SK-N-MC (cell line): Measurements from ENCODE around the gene CRAMP1.

Source experiments
- EZH2 ChIP-seq: fragments of 200-600 bp; sonication (generic); IDR thresholded peaks from one replicate; pipeline ENCODE4 v1.6.1; 2017; ENCODE audit warnings: antibody characterized with exemption
- FOXP2 ChIP-seq: optimal IDR thresholded peaks from 2 replicates; pipeline ENCODE3; 2011; ENCODE audit warnings: mild to moderate bottlenecking, moderate library complexity; ENCODE audit not compliant: insufficient read depth; ENCODE audit errors: extremely low read length, control extremely low read depth
- POLR2AphosphoS5 ChIP-seq: IDR thresholded peaks from 2 replicates; pipeline ENCODE4 v1.6.1; 2012; ENCODE audit warnings: mild to moderate bottlenecking, low read depth, low read length, borderline replicate concordance

DNA sequence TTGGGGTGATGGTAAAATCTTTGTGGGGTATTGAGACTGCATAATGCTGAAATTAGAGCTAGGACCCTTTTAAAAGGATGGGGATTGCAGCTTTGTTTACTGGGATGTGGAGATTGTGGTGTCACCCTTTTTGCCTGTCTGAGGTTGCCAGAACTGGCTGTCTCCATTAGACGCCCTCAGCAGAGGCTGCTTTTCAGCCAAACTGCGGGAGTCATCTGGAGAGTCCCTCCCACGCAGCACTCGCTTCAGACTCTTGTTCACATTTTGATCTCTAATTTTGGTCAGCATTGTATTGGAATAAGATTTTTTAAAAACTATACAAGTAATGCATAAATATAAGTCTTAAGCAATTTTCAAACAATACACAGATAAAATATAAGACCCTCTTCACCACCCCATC lies 38.0 kb downstream of the CRAMP1 start:
- TF ChIP-seq POLR2AphosphoS5, result no peak
- TF ChIP-seq EZH2, result no peak
- TF ChIP-seq FOXP2, result no peak
